ENCODE measurements around the gene GNA14. TPM values are rescaled to one million over a fixed set of nuclear protein-coding genes. Genes with fewer than 3 reads are reported as not detected.

Gene GNA14
- total RNA-seq, 1 experiment from 2014 or later = 0.37 TPM

- no peak overlapping the region for H4K5ac ChIP-seq (ENCODE audit: insufficient read length, low read depth, low read length)
- H2AFZ ChIP-seq (ENCODE audit: low read length) = no peak overlapping the region
- no peak overlapping the region for H3K4me2 ChIP-seq (ENCODE audit: insufficient read depth, insufficient read length, low read length)
- no peaks in the 10 kb centered on the region for H3K79me1 ChIP-seq (ENCODE audit: insufficient read depth, low read depth, low read length, poor library complexity, severe bottlenecking)
- H3K14ac ChIP-seq (ENCODE audit: insufficient read depth, low read length) = no peak overlapping the region
- no peaks in the 10 kb centered on the region for H4K20me1 ChIP-seq (ENCODE audit: control insufficient read depth, insufficient read depth, insufficient read length)
- no peak overlapping the region for H2BK5ac ChIP-seq (ENCODE audit: insufficient read length, low read length)
- H3K4me3 Mint-ChIP-seq = no peak overlapping the region
- H3K56ac ChIP-seq (ENCODE audit: insufficient read length, low read depth, low read length) = no peak overlapping the region
- no peak for TF ChIP-seq CTCF (conservative IDR thresholded peaks at IDR 0.05)
- peaks cover 2 to 6% of the 10 kb centered on the region in 2 experiments for H3K9me3 Mint-ChIP-seq
- no peak for DNase-seq
- no peak overlapping the region for H2AK5ac ChIP-seq (ENCODE audit: insufficient read length, low read length)
- H2BK15ac ChIP-seq (ENCODE audit: low read depth, low read length) = no peak overlapping the region
- peaks cover 6 to 10% of the 10 kb centered on the region in 2 experiments for H3K4me1 Mint-ChIP-seq
- no peak overlapping the region for H2BK12ac ChIP-seq (ENCODE audit: insufficient read length, low read depth, low read length)
- H3K9me3 ChIP-seq (ENCODE audit: control insufficient read depth, low read depth, low read length) = no peaks in the 10 kb centered on the region
- no peak overlapping the region for H3K4ac ChIP-seq (ENCODE audit: low read depth, low read length)
- no peaks in the 10 kb centered on the region for H3K27me3 Mint-ChIP-seq (ENCODE audit: low read depth)
- no peak overlapping the region for H2BK20ac ChIP-seq (ENCODE audit: low read depth, low read length, poor library complexity, severe bottlenecking)
- WGBS (ENCODE audit: extremely low coverage, insufficient read length, low lambda C conversion rate) = no CpG with 5 or more reads among the region's 5 CpGs
- no peak overlapping the region for H3T11ph ChIP-seq (ENCODE audit: low read length)
- H3K18ac ChIP-seq (ENCODE audit: insufficient read length, low read depth, low read length) = no peak overlapping the region
- peaks cover 0 to 8% (median 5%) of the 10 kb centered on the region in 3 experiments; a peak in 5 of 7 replicates for H3K36me3 Mint-ChIP-seq (ENCODE audit: insufficient read depth in 1 of 3, low read depth in 3 of 3)
- H3K9ac ChIP-seq (ENCODE audit: extremely low read depth, insufficient read length, low read length) = no peak overlapping the region
- no peaks in the 10 kb centered on the region; the same call in 1 of the 2 replicates for H3K4me1 ChIP-seq (ENCODE audit: insufficient read depth, low read length)
- H3K27ac ChIP-seq (ENCODE audit: insufficient read length, low read depth, low read length) = no peak overlapping the region
- no peak overlapping the region for H4K91ac ChIP-seq (ENCODE audit: insufficient read length, low read depth, low read length)
- H3K23me2 ChIP-seq (ENCODE audit: insufficient read length, low read depth, low read length, poor library complexity, severe bottlenecking) = no peaks in the 10 kb centered on the region
- H3K27ac Mint-ChIP-seq = no peak overlapping the region
- H2BK120ac ChIP-seq (ENCODE audit: low read depth, low read length, poor library complexity, severe bottlenecking) = no peak overlapping the region
- H3K27me3 ChIP-seq (ENCODE audit: insufficient read depth, low read length) = no peaks in the 10 kb centered on the region
- H3K23ac ChIP-seq (ENCODE audit: insufficient read length, low read depth, low read length) = no peak overlapping the region
- no peak overlapping the region for H4K8ac ChIP-seq (replicated peaks; ENCODE audit: insufficient read length, low read depth, low read length)
- no peaks in the 10 kb centered on the region for H3K79me2 ChIP-seq (ENCODE audit: insufficient read depth, low read length)
Observed at GRCh38 chr9:77547106-77547730, 100.9 kb downstream of the GNA14 start.
